Keratinocyte (primary cell): ENCODE results near the gene CAT. TPM values are rescaled to one million over a fixed set of nuclear protein-coding genes. Genes with fewer than 3 reads are reported as not detected.

Experiments
- DNase-seq: peaks from one replicate; pipeline ENCODE4 v3.0.0-alpha.2; 2011; ENCODE audit warnings: low read depth, missing footprints, low spot score
- FAIRE-seq: peaks from 2 replicates; lab custom pipeline; 2011; peaks lifted over from hg19 to GRCh38; lab: Jason Lieb, UNC
- H2AFZ ChIP-seq: 2 replicates; pipeline ENCODE4 v1.6.0; 2012; ENCODE audit warnings: low read length, control low read depth, inconsistent platforms; ENCODE audit not compliant: control insufficient read depth
- H3K27ac ChIP-seq: 2 replicates; pipeline ENCODE4 v1.5.1; 2011; ENCODE audit warnings: low read length; ENCODE audit not compliant: control insufficient read depth, insufficient read depth
- H3K27me3 ChIP-seq: 3 replicates; pipeline ENCODE4 v1.6.0; 2011; ENCODE audit warnings: low read length; ENCODE audit not compliant: control insufficient read depth, insufficient read depth; ENCODE audit errors: extremely low read depth
- H3K36me3 ChIP-seq, 2 experiments: 2 replicates in 1 of 2; 3 replicates in 1 of 2; pipeline ENCODE4 v1.5.1; 2011; ENCODE audit warnings: low read length in 2 of 2, mild to moderate bottlenecking in 1 of 2; ENCODE audit not compliant: control insufficient read depth in 2 of 2, insufficient read depth in 2 of 2; ENCODE audit errors: extremely low read depth in 1 of 2
- H3K4me1 ChIP-seq: 3 replicates; pipeline ENCODE4 v1.5.1; 2011; ENCODE audit warnings: low read length; ENCODE audit not compliant: control insufficient read depth, insufficient read depth; ENCODE audit errors: extremely low read depth
- H3K4me2 ChIP-seq: 3 replicates; pipeline ENCODE4 v1.6.0; 2011; ENCODE audit warnings: low read depth, low read length; ENCODE audit not compliant: control insufficient read depth, insufficient read depth; ENCODE audit errors: extremely low read depth
- H3K4me3 ChIP-seq, 3 experiments: fragments of 200-600 bp in 1 of 3; sonication (generic) in 1 of 3; 2 replicates in 2 of 3; 3 replicates in 1 of 3; pipeline ENCODE4 v1.5.1; 2011 to 2016; ENCODE audit warnings: low read length in 3 of 3, mild to moderate bottlenecking in 3 of 3, control low read depth in 2 of 3, inconsistent platforms in 1 of 3, low read depth in 1 of 3, mixed read lengths in 1 of 3, mixed run types in 1 of 3, moderate library complexity in 1 of 3; ENCODE audit not compliant: control insufficient read depth in 2 of 3, insufficient read depth in 2 of 3; ENCODE audit errors: extremely low read depth in 1 of 3
- H3K79me2 ChIP-seq: 2 replicates; pipeline ENCODE4 v1.6.0; 2012; ENCODE audit warnings: low read length; ENCODE audit not compliant: control insufficient read depth, insufficient read depth
- H3K9ac ChIP-seq: 3 replicates; pipeline ENCODE4 v1.6.0; 2011; ENCODE audit warnings: low read length; ENCODE audit not compliant: control insufficient read depth, insufficient read depth; ENCODE audit errors: extremely low read depth
- H3K9me1 ChIP-seq: 3 replicates; pipeline ENCODE4 v1.6.0; 2011; ENCODE audit warnings: low read length; ENCODE audit not compliant: control insufficient read depth, insufficient read depth; ENCODE audit errors: extremely low read depth
- H3K9me3 ChIP-seq: 2 replicates; pipeline ENCODE4 v1.5.1; 2012; ENCODE audit warnings: low read depth, low read length; ENCODE audit not compliant: control insufficient read depth
- H4K20me1 ChIP-seq: 3 replicates; pipeline ENCODE4 v1.6.0; 2011; ENCODE audit warnings: low read length; ENCODE audit not compliant: control insufficient read depth, insufficient read depth; ENCODE audit errors: extremely low read depth
- EZH2 ChIP-seq: IDR thresholded peaks from one replicate; pipeline ENCODE4 v1.6.1; 2012; ENCODE audit warnings: inconsistent platforms, mild to moderate bottlenecking, low read length, moderate library complexity
- dilution Hi-C: fragments of 300-500 bp; cut with MboI; formaldehyde crosslinking; loops from one replicate; pipeline ENCODE4 v1.7.0; 2020; ENCODE audit warnings: low sequenced_read_pairs; ENCODE audit not compliant: extremely low pct_ligation_motif_present
- polyA plus RNA-seq, 5 experiments: library from polyadenylated mRNA; depleted of rRNA in 3 of 5; stranded (reverse) in 3 of 5; stranded (forward) in 1 of 5; unstranded in 1 of 5; fragments of >200 nt; gene quantifications; 1 replicate in 1 of 5; 2 replicates in 3 of 5; 3 replicates in 1 of 5; pipeline versions ENCODE4 v1.2.1 to v1.2.3, GENCODE V29; 2011 to 2012; ENCODE audit warnings: missing spikeins in 2 of 5, low read depth in 1 of 5, low replicate concordance in 1 of 5
- TF ChIP-seq, protein P1 (sequence below), 3 experiments: IDR thresholded peaks in 1 of 3; conservative IDR thresholded peaks in 1 of 3; optimal IDR thresholded peaks in 1 of 3; 2 replicates in 2 of 3; 3 replicates in 1 of 3; pipeline versions ENCODE3 to v1.5.1; 2011; ENCODE audit warnings: low read length in 3 of 3, mild to moderate bottlenecking in 3 of 3, moderate library complexity in 2 of 3, control low read depth in 1 of 3, inconsistent platforms in 1 of 3; ENCODE audit not compliant: insufficient read depth in 2 of 3; ENCODE audit errors: extremely low read depth in 1 of 3

The CAT gene
- polyA plus RNA-seq, 1 donor (not counting 4 experiments of a cell fraction or from before 2014, with no cell fraction given) = 94.8 TPM

DNA sequence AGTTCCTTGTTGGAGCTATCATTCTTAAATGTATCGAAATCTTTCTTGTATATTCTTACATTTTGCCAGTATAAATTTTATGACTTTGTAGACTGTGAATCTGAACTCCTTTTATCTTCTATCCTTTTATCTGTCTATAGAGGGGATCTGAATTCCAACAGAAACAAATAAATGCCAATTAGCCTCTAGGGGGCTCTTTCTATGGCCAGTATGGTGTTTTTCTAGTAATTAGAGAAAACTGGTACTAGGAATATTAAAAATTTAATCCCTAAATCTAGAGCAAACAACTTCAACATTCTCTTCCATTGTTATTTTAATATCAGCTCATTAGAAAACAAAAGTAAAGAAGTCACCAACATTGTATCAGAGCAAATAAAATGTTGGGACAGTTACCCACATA is 21.5 kb upstream of the CAT start:
- H3K4me1 ChIP-seq = no peaks in the 10 kb centered on the region
- no peak for FAIRE-seq
- no peak overlapping the region for H3K4me3 ChIP-seq
- H2AFZ ChIP-seq = no peak overlapping the region
- H3K9ac ChIP-seq = no peak overlapping the region
- peaks cover 2% of the 10 kb centered on the region for H3K9me3 ChIP-seq
- no peaks in the 10 kb centered on the region for H4K20me1 ChIP-seq
- no peak for DNase-seq
- TF ChIP-seq, protein P1, sequence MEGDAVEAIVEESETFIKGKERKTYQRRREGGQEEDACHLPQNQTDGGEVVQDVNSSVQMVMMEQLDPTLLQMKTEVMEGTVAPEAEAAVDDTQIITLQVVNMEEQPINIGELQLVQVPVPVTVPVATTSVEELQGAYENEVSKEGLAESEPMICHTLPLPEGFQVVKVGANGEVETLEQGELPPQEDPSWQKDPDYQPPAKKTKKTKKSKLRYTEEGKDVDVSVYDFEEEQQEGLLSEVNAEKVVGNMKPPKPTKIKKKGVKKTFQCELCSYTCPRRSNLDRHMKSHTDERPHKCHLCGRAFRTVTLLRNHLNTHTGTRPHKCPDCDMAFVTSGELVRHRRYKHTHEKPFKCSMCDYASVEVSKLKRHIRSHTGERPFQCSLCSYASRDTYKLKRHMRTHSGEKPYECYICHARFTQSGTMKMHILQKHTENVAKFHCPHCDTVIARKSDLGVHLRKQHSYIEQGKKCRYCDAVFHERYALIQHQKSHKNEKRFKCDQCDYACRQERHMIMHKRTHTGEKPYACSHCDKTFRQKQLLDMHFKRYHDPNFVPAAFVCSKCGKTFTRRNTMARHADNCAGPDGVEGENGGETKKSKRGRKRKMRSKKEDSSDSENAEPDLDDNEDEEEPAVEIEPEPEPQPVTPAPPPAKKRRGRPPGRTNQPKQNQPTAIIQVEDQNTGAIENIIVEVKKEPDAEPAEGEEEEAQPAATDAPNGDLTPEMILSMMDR (optimal IDR thresholded peaks at IDR 0.05 in 1 of 3, IDR thresholded peaks at IDR 0.05 in 1 of 3, conservative IDR thresholded peaks at IDR 0.05 in 1 of 3; ENCODE audit: extremely low read depth in 1 of 3, insufficient read depth in 2 of 3, low read length in 3 of 3) = peak in 1 of 3 experiments; percentile 7
- no peak for TF ChIP-seq EZH2
- dilution Hi-C loops = no loop called here
- no peaks in the 10 kb centered on the region for H3K79me2 ChIP-seq
- no peaks in the 10 kb centered on the region for H3K27me3 ChIP-seq
- H3K4me2 ChIP-seq = no peak overlapping the region
- H3K36me3 ChIP-seq = no peaks in the 10 kb centered on the region
- H3K27ac ChIP-seq = no peak overlapping the region
- no peaks in the 10 kb centered on the region for H3K9me1 ChIP-seq

DNA sequence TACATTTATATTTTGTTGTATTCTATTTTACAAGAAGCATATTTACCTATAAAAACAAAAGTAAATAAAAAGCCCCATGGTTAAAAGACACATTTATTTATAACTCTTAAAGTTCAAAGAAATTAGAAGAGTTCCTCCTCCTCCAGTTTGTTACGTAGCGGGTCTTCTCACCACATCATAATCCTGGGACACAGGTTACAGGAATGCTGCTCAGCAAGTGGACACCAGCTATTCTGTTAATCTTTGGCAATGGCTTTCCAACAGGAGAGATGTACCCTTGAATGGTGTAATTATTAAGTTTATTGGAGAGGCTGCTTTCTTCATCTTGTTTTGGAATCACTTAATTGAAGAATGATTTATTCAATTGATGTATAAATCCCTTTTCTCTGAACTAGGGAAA is 19.6 kb upstream of the CAT start:
- Histone ChIP-seq H3K36me3 (no peaks in the 10 kb centered on the region), H3K4me2 (no peak overlapping the region), H4K20me1 (no peaks in the 10 kb centered on the region), H3K79me2 (no peaks in the 10 kb centered on the region), H3K9me3 (no peaks in the 10 kb centered on the region), H3K9ac (no peak overlapping the region), H3K4me3 (no peak overlapping the region), H3K9me1 (no peaks in the 10 kb centered on the region), H3K4me1 (no peaks in the 10 kb centered on the region), H3K27ac (no peak overlapping the region), H3K27me3 (no peaks in the 10 kb centered on the region), H2AFZ (no peak overlapping the region)
- no peak for TF ChIP-seq EZH2
- TF ChIP-seq, protein P1 (optimal IDR thresholded peaks at IDR 0.05 in 1 of 3, IDR thresholded peaks at IDR 0.05 in 1 of 3, conservative IDR thresholded peaks at IDR 0.05 in 1 of 3; ENCODE audit: extremely low read depth in 1 of 3, insufficient read depth in 2 of 3, low read length in 3 of 3) = no peak
- DNase-seq = no peak
- dilution Hi-C loops = no loop called here
- no peak for FAIRE-seq
